ENCODE results near the gene SORBS1. TPM values are rescaled to one million over a fixed set of nuclear protein-coding genes. Genes with fewer than 3 reads are reported as not detected.

SORBS1 gene
- total RNA-seq, 1 donor from 2014 or later: 5.1 TPM

DNA sequence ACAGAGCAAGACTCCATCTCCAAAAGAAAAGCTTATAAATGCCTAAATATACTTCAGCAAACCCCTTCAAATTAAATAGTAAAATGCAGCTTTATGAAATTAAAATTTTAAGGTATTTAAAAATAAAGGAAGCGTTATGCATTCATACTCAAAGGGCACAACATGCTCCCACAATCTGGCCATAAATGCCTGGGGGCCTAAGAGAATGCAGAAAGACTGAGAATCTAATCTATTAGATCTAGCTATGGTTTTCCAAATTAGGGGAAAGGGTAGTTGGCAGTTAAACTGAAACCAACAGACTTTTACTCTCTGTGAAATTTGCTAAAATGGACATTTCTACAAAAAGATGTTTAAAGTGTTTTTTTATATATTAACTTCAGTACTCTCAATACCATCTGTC, 40.6 kb downstream of the SORBS1 start:
- H3K4me1 Mint-ChIP-seq (ENCODE audit: low read depth, unreplicated experiment): peaks cover 9% of the 10 kb centered on the region
- H3K9me3 ChIP-seq (ENCODE audit: insufficient read depth, low read depth, low read length): no peaks in the 10 kb centered on the region
- H3K9ac ChIP-seq (ENCODE audit: low read length): no peak overlapping the region

DNA sequence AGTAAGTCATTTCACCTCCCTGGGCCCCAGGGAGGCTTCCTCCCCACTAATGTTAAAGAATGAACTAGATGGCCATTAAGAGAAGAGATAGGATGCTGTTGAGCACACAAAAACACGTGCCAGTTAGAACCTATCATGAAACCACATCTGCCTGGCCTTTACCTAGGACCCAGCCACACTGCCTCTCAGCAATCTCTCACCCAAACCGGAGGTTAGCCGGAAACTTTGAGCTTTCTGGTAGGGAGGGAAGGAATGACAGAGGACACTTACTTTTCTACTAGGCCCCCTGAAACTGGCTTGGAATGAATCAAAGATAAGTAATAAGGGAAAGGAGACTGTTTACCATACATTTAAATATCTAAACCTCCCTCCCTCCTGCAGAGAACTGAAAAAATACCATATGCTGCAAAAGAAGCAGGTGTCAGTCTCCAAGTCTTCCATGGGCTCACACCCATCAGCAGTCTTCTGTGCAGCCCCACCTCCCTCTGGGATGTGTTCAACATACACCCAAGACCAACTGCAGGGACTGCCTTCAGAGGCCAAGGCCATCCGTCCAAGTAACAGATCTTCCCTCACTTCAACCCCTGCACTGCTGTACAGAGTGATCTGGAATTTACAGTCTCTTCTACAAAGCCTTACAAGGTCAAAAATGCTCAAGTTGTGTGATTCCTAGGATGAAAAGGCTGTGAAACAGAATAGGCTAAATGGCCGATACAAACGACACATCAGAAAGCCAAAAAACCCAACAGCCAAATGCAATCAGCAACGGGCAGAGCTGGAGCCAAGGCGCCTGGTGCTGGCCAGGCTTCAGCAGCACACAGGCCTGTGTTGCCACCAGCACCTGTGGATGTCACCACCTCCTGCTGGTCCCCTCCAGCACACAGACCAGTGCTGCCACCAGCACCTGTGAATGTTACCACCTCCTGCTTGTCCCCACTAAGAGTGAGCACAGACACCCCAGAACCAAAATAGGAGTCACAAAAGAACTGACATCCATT, 42.4 kb downstream of the SORBS1 start:
- no peak overlapping the region for H3K9ac ChIP-seq (ENCODE audit: low read length)
- no peak overlapping the region for H3K4me2 ChIP-seq (ENCODE audit: low read length)

More for the DNA sequence above, 40.6 kb downstream of the SORBS1 start:
- no peaks in the 10 kb centered on the region for H3K79me2 ChIP-seq (ENCODE audit: insufficient read depth, low read length)
- Mint-ChIP-seq H3K36me3 (ENCODE audit: low read depth, unreplicated experiment) (no peaks in the 10 kb centered on the region), H3K27ac (ENCODE audit: unreplicated experiment) (no peak overlapping the region), H3K4me3 (ENCODE audit: unreplicated experiment) (no peak overlapping the region), H3K27me3 (ENCODE audit: low read depth, unreplicated experiment) (peaks cover 3% of the 10 kb centered on the region), H3K9me3 (ENCODE audit: unreplicated experiment) (no peaks in the 10 kb centered on the region)
- TF ChIP-seq, protein P1, sequence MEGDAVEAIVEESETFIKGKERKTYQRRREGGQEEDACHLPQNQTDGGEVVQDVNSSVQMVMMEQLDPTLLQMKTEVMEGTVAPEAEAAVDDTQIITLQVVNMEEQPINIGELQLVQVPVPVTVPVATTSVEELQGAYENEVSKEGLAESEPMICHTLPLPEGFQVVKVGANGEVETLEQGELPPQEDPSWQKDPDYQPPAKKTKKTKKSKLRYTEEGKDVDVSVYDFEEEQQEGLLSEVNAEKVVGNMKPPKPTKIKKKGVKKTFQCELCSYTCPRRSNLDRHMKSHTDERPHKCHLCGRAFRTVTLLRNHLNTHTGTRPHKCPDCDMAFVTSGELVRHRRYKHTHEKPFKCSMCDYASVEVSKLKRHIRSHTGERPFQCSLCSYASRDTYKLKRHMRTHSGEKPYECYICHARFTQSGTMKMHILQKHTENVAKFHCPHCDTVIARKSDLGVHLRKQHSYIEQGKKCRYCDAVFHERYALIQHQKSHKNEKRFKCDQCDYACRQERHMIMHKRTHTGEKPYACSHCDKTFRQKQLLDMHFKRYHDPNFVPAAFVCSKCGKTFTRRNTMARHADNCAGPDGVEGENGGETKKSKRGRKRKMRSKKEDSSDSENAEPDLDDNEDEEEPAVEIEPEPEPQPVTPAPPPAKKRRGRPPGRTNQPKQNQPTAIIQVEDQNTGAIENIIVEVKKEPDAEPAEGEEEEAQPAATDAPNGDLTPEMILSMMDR (IDR thresholded peaks at IDR 0.05; ENCODE audit: insufficient read depth, low read depth, low read length): no peak
- no peak for TF ChIP-seq EZH2 (IDR thresholded peaks at IDR 0.05; ENCODE audit: insufficient read depth, low read length)
- no peak overlapping the region for H3K4me3 ChIP-seq (ENCODE audit: insufficient read depth, low read depth, low read length)
- no peak overlapping the region for H3K27ac ChIP-seq (ENCODE audit: low read depth, low read length)
- DNase-seq (ENCODE audit: low read depth) (no peak), FAIRE-seq (no peak)
- H2AFZ ChIP-seq (ENCODE audit: low read depth, low read length): no peak overlapping the region
- H3K4me2 ChIP-seq (ENCODE audit: low read length): no peak overlapping the region
- H4K20me1 ChIP-seq (ENCODE audit: insufficient read depth, low read length): no peaks in the 10 kb centered on the region
- peaks cover 9% of the 10 kb centered on the region for H3K27me3 ChIP-seq (ENCODE audit: insufficient read depth, low read length)
- no peaks in the 10 kb centered on the region for H3K36me3 ChIP-seq (ENCODE audit: insufficient read depth, low read length)
- H3K4me1 ChIP-seq (ENCODE audit: insufficient read depth, low read length): peaks cover 6% of the 10 kb centered on the region

More for the DNA sequence above, 42.4 kb downstream of the SORBS1 start:
- Histone ChIP-seq H3K27me3 (ENCODE audit: insufficient read depth, low read length) (peaks cover 9% of the 10 kb centered on the region), H3K36me3 (ENCODE audit: insufficient read depth, low read length) (no peaks in the 10 kb centered on the region), H3K4me1 (ENCODE audit: insufficient read depth, low read length) (peaks cover 10% of the 10 kb centered on the region), H4K20me1 (ENCODE audit: insufficient read depth, low read length) (no peaks in the 10 kb centered on the region), H3K79me2 (ENCODE audit: insufficient read depth, low read length) (no peaks in the 10 kb centered on the region), H3K9me3 (ENCODE audit: insufficient read depth, low read depth, low read length) (no peaks in the 10 kb centered on the region), H2AFZ (ENCODE audit: low read depth, low read length) (no peak overlapping the region), H3K27ac (ENCODE audit: low read depth, low read length) (no peak overlapping the region), H3K4me3 (ENCODE audit: insufficient read depth, low read depth, low read length) (no peak overlapping the region)
- no peaks in the 10 kb centered on the region for H3K36me3 Mint-ChIP-seq (ENCODE audit: low read depth, unreplicated experiment)
- peaks cover 3% of the 10 kb centered on the region for H3K27me3 Mint-ChIP-seq (ENCODE audit: low read depth, unreplicated experiment)
- TF ChIP-seq, protein P1 (IDR thresholded peaks at IDR 0.05; ENCODE audit: insufficient read depth, low read depth, low read length): no peak
- no peak for TF ChIP-seq EZH2 (IDR thresholded peaks at IDR 0.05; ENCODE audit: insufficient read depth, low read length)
- H3K4me1 Mint-ChIP-seq (ENCODE audit: low read depth, unreplicated experiment): peaks cover 15% of the 10 kb centered on the region
- no peaks in the 10 kb centered on the region for H3K9me3 Mint-ChIP-seq (ENCODE audit: unreplicated experiment)
- DNase-seq (ENCODE audit: low read depth): no peak
- H3K4me3 Mint-ChIP-seq (ENCODE audit: unreplicated experiment): no peak overlapping the region
- no peak overlapping the region for H3K27ac Mint-ChIP-seq (ENCODE audit: unreplicated experiment)
- no peak for FAIRE-seq

All from astrocyte (in vitro differentiated cells and primary cell).